ENCODE measurements around the gene SEMA4A. TPM values are rescaled to one million over a fixed set of nuclear protein-coding genes. Genes with fewer than 3 reads are reported as not detected.

Gene SEMA4A
- 30.7 TPM for total RNA-seq
- long read RNA-seq, transcript SEMA4A-202 (14 exons, 3,249 nt), result minor isoform, 7 of 61 reads
- long read RNA-seq, transcript SEMA4A-204 (15 exons, 3,300 nt), result major isoform, 18 of 61 reads
- long read RNA-seq, partial matches to known transcripts, result 13 of 61 reads
- long read RNA-seq, other reads (novel, unspliced or antisense), result 23 of 61 reads

DNA sequence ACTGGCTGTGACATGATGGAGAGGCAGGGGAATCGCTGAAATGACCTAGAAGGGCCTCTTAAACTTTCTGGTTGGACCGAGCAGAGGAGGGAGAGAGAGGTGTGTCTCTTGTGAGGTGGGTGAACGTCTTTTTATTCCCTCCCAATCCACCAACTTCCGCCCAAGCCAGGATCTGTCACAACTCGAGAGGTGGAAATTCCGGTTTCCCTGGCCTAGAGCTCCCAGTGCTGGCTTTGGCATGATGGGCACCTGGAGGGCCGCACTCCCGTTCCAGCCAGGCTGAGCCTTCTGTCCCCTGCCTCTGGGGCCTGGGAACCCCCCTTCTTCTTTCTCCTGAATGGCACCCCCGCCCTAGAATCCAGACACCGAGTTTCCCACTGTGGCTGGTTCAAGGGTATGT, at the start of gene SEMA4A:
TSS of gene SEMA4A (plus strand) at position 224 of the 400 bp plus-strand sequence. CDS start 994 bp downstream, outside the sequence.
- no peaks in the 10 kb centered on the region for H3K27me3 ChIP-seq
- H3K4me1 ChIP-seq, result peaks cover 12% of the 10 kb centered on the region
- no peaks in the 10 kb centered on the region for H3K36me3 ChIP-seq
- no peaks in the 10 kb centered on the region for H3K9me3 ChIP-seq
- H3K27ac ChIP-seq, result peak within 1 kb of the TSS; percentile 51
- peak; percentile 67 for ATAC-seq
- H3K4me3 ChIP-seq, result peak within 1 kb of the TSS; percentile 37
- TF ChIP-seq, protein P1, sequence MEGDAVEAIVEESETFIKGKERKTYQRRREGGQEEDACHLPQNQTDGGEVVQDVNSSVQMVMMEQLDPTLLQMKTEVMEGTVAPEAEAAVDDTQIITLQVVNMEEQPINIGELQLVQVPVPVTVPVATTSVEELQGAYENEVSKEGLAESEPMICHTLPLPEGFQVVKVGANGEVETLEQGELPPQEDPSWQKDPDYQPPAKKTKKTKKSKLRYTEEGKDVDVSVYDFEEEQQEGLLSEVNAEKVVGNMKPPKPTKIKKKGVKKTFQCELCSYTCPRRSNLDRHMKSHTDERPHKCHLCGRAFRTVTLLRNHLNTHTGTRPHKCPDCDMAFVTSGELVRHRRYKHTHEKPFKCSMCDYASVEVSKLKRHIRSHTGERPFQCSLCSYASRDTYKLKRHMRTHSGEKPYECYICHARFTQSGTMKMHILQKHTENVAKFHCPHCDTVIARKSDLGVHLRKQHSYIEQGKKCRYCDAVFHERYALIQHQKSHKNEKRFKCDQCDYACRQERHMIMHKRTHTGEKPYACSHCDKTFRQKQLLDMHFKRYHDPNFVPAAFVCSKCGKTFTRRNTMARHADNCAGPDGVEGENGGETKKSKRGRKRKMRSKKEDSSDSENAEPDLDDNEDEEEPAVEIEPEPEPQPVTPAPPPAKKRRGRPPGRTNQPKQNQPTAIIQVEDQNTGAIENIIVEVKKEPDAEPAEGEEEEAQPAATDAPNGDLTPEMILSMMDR (IDR thresholded peaks at IDR 0.05), result no peak
- DNase-seq, result peak; percentile 80
- intact Hi-C loops (cut with DNase I), result no loop called here

DNA sequence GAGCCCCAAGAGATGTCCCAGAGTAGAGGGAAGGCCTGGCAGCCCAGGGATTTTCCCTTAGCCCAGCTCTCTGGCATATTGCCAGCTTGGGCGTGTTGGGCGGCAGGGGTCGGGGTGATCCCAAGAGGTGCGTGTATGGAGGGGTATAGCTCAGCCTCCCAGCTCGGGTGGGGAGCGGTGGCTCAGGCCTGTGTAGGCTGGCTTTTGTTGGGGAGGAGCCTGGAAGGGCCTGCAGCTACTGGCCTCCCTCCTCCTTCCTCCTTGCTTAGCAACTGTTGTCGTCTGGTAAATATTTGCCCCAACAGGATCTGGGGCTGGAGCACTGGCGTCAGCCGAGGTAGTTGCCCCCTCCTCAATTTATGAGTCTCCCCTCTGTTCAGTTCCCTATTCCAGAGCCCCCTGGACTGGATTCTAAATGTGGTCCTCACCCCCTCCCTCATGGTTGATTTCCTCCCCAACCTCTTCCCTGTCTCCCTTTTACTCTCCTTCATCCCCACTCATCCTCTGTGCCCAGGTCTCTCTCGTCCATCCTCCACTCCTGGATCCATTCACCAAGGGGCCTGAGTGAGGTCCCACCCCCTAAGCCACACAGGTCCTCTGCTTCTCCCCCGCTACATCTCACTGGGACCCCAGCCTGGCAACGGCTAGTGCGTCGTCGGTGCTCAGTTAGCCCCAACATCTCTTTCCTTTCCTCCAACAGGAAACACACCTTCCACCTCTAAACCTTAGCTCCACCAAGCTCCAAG, 49.1 kb upstream of the SEMA4A start:
- Histone ChIP-seq H3K36me3 (no peaks in the 10 kb centered on the region), H3K27me3 (no peaks in the 10 kb centered on the region), H3K27ac (peak overlapping the region; percentile 97), H3K4me3 (no peak overlapping the region), H3K9me3 (no peaks in the 10 kb centered on the region), H3K4me1 (peaks cover 48% of the 10 kb centered on the region)
- peak; percentile 74 for ATAC-seq
- intact Hi-C loops (cut with DNase I), result no loop called here
- TF ChIP-seq, protein P1 (IDR thresholded peaks at IDR 0.05), result no peak
- DNase-seq, result peak; percentile 85

DNA sequence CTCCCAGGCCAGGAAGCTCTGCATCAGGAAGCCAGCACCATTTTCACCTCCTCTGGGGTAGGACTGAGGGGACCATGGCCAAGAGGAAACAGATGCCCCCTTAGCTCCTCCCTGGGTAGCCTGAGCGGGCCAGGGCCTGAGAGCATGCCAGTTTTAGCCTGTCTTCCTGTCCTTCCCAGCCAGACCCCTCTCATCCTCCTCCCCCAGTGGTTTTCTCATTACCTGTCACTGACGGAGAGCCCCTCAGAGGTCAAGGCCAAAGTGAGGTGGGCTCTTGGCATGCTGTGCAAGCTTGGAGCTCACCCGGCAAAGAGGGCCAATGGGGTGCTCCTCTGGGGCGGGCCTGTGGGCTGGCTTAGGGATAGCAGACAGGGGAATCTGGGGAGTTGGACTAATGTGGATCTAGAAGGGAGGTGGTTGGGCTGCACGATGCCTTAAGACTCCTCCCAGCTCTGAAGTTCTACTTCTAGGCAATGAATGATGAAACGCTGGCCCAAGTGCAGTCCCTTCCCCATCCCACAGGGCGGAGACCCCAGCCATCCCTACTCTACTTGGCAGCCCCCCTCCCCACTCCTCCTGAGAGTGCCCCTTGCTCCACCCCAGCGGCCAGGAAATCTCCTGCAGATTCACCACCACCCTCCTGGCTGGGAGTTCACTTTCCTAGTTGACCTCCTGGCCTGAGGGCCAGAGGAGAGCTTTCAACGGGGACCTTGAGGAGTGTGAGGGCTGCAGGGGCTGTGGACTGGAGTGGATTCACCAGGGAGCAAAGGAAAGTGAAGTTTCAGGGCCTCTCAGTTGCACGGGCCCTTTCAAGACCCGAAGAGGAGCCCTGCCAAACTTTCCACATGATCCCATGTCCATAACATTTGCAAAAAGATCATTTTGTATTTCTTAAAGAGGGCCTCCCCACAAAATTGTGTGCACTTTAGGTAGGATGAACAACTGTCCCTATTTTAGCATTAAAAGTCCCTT, 48.2 kb upstream of the SEMA4A start:
- Histone ChIP-seq H3K27me3 (no peaks in the 10 kb centered on the region), H3K9me3 (no peaks in the 10 kb centered on the region), H3K4me3 (peak overlapping the region; percentile 47), H3K4me1 (peaks cover 48% of the 10 kb centered on the region), H3K27ac (peak overlapping the region; percentile 97), H3K36me3 (no peaks in the 10 kb centered on the region)
- TF ChIP-seq, protein P1 (IDR thresholded peaks at IDR 0.05), result no peak
- DNase-seq, result no peak
- intact Hi-C loops (cut with DNase I), result no loop called here
- ATAC-seq, result no peak

DNA sequence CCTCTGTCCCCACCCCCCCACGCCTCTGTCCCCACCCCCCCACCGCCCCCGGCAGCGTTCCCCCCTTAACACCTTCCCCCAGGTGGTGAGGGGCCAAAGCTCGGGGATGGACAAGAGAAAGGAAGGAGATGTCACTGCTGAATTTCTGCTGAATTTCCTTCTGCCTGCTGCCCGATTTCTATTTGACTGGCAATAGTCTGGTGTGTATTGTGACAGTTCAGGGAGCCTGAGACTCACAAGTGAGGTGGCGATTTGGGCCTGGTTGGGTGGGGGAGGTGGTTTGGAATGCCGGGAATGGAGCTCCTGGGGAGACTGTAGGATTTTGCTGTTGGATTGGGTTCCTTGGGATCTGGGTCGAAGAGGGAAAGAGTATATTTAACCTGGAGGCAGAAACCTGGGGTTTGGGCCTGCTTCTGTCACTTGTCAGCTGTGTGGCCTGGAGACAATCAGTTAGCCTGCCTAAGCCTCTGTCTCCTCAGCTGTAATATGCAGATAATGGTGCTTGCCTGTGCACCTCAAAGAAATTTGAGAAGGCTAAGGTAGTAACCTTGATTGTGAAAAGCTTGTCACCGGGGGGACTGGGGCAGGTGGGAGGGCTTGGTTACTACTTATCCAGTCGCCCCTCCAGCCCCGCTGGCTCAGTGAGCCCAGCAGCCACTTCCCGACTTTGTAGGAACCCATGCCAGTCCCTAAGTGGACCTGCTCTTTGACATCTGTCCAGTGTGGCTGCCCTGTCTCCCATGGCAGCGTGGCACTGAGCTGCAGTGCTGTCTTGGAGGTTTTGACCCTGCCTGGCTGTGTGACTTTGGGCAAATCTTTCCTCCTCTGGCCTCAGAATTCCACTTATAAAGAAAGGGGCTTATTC, 46.5 kb upstream of the SEMA4A start:
- ATAC-seq (peak; percentile 0), DNase-seq (no peak)
- Histone ChIP-seq H3K27ac (peak overlapping the region; percentile 97), H3K36me3 (no peaks in the 10 kb centered on the region), H3K4me1 (peaks cover 48% of the 10 kb centered on the region), H3K27me3 (no peaks in the 10 kb centered on the region), H3K4me3 (peak overlapping the region; percentile 47), H3K9me3 (no peaks in the 10 kb centered on the region)
- TF ChIP-seq, protein P1 (IDR thresholded peaks at IDR 0.05), result no peak
- intact Hi-C loops (cut with DNase I), result no loop called here

DNA sequence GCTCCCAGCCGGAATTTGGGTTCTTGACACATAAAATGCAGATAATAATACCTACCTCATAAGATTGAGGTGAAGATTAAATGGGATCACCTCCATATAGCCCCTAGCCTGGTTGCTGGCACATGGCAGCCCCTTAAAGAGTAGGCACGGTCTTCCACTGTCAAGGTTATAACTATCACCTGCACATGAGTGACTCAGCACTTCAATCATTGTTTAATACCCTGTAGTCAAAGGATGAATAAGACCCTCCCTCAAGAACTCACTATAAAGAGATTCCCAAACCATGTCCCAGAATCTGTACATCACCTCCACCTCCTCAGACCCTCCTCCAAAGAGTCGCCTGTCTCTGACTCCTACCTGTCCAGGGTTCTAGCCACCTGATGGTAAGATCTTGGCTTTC, 45.3 kb upstream of the SEMA4A start:
- intact Hi-C loops (cut with DNase I), result no loop called here
- H3K4me1 ChIP-seq, result peaks cover 40% of the 10 kb centered on the region
- ATAC-seq, result no peak

More for the DNA sequence above, 45.3 kb upstream of the SEMA4A start:
- TF ChIP-seq, protein P1 (IDR thresholded peaks at IDR 0.05), result no peak
- Histone ChIP-seq H3K27ac (no peak overlapping the region), H3K9me3 (no peaks in the 10 kb centered on the region), H3K27me3 (no peaks in the 10 kb centered on the region), H3K4me3 (no peak overlapping the region), H3K36me3 (no peaks in the 10 kb centered on the region)
- DNase-seq, result no peak
